HuH-7.5 (cell line): ENCODE data around the gene PELI1.
A peak's percentile ranks its signal among the peaks of the same experiment; 100 is the strongest.
"Not testable (repeated sequence)": the region's sequence is repeated elsewhere in the genome, so short reads cannot be mapped to it uniquely, and the experiment has no call there.

Source experiments
- DNase-seq: peaks from one replicate; pipeline ENCODE4 v3.0.0; 2011; ENCODE audit warnings: low spot score

PELI1 gene

DNA sequence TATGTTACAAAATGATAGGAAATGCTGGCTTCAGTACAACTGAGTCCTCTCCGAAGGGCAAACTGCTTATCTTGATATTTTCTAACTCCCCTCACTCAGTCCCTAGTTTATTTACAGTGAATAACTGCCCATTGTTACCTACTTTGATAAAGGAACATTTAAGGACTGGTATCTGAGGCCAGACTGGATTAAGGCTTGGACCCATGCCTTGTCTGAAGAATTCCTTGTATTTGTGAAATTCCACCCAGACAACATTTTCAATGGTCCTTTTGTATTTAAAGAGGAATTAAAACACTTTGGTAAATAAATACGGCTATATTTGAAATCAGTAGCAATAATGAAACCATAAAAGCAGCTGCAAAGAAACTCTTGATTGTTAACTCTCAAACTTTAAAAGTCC lies 58.3 kb downstream of the PELI1 start:
- DNase-seq = no peak

DNA sequence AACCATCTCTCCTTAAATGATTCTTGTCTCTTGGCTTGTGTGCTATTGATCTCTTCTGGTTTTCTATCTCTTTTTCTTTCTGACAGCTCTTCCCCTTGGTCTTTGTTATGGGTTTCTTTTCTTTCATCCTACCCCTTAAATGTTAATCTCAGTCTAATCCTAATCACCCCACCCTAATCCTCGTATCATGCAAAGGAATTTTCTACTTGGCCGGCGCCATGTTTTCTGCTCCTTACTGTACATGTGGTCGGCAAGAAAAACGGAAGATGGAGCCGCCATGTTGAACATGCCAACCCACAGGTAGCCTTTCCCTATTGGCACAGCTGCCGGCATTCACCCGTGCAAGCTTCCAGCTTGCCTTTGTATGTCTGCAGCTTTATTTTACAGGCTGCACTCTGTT lies 63.2 kb downstream of the PELI1 start:
- DNase-seq = no peak

DNA sequence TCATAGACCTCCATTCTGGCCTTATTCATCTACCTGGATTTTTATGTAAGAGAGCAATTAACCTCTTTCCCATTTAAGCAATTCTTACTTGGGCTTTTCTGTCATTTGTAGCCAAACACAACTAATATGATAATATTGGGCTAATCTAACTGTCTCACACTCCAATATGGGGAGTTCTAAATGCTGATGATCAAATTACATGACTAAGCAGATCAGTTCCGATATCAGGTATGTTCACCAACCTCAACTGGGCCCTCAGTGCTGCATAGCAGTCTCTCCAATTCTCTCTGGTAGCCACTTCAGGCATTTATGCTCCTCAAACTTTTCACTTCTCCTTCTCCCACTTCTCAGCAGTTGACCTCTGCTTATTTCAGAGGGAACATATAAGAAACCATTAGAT lies 64.0 kb downstream of the PELI1 start:
- DNase-seq = no peak

GRCh38 chr2:64079688-64080087 lies 64.5 kb downstream of the PELI1 start:
- DNase-seq = not testable (repeated sequence)

DNA sequence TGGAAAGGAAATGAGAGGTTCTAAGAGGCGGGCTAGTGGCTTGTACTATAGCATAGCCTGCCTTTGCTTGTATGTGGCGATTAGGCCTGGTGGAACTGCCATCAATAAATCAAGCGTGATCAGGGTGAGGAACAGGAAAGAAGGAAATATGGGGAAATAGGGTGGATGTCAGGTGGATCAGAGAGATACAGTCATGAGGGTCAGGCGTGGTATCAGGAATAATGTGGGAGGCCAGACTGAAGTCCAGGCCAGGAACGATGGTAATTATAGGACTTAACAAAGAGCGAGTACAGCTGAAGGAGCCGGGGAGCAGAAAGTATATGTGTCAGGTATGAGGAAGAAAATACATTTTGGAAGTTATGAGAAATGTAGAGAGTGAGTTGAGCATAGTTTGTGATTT lies 67.4 kb downstream of the PELI1 start:
- DNase-seq = not testable (repeated sequence)

DNA sequence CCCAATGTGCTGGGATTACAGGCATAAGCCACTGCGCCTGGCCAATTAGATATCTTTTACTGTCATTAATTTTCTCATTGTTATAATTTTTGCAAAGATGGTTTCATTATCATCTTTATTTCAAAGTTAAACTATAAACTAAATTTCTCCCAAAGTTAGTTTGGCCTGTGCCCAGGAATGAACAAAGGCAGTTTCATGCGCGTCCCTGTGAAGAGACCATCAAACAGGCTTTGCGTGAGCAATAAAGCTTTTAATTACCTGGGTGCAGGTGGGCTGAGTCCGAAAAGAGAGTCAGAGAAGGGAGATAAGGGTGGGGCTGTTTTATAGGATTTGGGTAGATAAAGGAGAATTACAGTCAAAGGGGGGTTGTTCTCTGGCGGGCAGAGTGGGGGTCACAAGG lies 69.6 kb downstream of the PELI1 start:
- not testable (repeated sequence) for DNase-seq

- DNase-seq = no peak
Measured at GRCh38 chr2:64067326-64067725, 76.9 kb downstream of the PELI1 start.

DNA sequence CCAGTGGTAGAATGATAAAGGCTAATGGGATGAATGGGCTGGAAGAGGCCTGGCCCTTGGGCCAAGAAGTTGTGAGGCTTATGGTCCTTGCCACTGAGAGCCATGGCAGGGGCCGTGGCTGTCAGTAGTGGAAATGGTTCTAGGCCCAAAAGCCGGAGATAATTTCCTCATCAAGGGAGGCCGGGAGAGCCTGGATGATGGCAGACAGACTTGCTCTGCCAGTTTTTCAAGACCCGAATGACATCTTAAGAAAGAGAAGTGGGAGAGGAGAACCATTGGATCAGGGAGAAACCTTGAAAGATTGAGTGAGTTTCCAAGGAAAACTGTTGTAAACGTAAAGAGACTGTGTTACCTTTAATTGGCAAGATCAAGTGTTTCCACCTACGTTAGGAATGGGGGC lies 78.7 kb downstream of the PELI1 start:
- DNase-seq = no peak

DNA sequence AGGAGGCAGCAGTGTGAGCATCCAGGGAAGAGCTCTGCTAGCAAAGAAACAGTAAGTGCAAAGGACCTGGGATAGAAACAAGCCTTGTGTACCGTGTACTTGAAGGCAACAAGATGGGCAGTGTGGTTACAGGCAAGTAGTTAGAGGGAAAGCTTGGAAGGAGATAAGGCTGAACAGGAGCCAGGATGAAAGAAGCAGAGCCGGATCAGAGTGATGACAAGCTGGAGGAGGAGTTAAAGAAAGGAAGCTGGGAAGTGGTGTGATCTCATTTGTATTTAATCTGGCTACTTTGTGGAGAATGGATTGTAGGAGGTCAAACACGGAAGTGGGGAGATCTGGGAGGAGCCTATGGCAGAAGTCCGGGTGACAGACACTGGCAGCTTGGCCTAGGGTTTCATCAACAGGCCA lies 80.3 kb downstream of the PELI1 start:
- no peak for DNase-seq

DNA sequence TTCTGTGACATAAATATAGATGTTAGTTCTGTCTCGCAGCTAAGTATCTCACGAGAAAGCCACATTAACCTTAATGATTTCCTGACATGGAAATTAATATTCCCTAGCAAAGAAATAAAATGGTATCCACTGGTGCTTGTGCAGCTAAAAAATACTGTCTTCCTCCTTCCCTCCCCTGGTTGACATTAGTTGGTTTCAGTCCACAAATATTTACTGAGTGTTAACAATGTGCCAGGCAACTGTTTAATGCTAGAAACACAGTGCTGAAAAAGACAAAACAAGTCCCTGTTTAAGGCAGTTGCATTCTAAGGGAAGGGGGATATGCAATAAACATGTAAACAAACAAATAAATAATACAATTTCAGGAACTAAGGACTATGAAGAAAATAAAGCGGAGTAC lies 80.8 kb downstream of the PELI1 start:
- DNase-seq = no peak

DNA sequence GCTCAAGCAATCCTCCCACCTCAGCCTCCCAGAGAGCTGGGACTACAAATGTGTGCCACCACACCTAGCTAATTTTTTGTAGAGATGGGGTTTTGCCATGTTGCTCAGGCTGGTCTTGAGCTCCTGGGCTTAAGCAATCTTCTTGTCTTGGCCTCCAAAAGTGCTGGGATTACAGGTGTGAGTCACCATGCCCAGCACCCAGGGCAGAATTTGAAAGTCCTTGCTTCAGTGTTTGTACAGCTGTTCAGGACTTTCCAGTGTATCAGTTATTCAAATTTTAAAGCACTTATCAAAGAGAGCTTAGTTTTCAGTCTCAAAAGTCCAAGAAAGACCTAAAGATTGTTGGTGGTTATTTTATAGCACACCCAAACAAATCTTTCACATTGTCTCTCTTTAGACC lies 81.4 kb downstream of the PELI1 start:
- DNase-seq = no peak

DNA sequence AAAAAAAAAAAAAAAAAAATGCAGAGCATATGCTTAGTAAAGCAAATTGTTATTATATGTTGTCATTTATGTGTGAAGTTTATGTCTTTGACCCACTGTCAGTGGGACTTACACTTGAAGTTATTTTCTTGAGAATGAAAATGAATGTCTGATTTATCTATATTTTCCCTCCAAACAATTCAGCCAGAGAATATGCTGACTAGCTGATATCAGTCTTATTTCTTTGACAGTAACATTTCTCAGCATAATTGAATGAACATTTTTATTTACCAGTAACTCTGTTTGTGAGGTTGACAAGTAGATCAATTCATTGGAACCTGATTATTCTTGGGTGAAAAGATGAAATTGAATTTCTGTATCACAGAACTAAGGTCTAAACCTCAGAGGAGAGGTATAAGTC lies 85.0 kb downstream of the PELI1 start:
- no peak for DNase-seq

DNA sequence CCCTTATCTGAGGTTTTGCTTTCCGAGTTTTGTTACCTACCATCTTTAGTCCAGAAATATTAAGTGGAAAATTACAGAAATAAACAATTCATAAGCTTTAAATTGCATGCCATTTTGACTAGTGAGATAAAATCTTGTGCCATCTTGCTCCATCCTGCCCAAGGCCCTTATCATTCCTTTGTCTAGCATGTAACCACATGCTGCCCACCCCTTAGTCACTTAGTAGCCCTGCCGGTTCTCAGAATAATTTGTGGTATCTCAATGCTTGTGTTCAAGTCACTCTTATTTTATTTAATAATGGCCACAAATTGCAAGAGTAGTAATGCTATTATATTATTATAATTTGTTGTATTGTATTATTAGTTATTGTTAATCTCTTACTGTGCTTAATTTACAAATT lies 88.2 kb downstream of the PELI1 start:
- DNase-seq = no peak

GRCh38 chr2:64054161-64054915 lies 89.9 kb downstream of the PELI1 start:
- no peak for DNase-seq

DNA sequence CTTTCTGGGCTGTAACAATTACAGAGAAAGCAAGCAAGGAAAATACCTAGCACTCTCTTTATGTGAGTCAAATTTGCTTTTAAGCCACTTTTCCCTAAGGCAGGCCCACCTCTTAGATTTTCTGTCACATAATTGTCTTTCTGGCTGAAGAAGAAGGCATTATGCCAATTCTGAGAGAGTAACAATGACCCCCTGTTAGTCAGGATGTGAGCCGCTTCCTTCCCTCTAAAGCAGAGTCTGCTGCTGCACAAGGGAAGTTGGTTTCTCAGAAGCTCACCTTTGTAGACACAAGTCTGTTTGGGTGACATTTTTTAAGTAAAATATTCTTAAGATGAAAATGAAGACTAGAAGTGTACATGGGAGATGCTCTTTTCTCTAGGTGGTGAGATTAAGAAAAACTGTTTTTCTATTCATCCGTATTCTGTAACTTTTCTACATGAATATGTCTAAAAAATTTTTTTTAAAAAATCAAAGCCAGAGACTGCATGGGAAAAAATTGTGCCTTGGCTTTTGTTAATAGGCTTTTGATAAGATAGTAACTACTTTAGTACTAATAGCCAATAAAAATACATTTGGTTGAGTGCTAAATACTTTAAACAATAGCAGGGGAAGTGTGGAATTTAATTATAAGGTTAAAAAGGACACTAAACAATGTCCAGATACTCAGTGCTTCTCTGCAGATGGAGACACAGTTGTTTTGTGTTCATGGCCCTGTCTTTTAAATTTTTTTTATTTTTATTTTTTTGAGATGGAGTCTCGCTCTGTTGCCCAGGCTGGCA lies 91.6 kb downstream of the PELI1 start:
- DNase-seq = no peak

- peak; percentile 38 for DNase-seq
Measured at GRCh38 chr2:64049633-64050220, 94.5 kb downstream of the PELI1 start.

DNA sequence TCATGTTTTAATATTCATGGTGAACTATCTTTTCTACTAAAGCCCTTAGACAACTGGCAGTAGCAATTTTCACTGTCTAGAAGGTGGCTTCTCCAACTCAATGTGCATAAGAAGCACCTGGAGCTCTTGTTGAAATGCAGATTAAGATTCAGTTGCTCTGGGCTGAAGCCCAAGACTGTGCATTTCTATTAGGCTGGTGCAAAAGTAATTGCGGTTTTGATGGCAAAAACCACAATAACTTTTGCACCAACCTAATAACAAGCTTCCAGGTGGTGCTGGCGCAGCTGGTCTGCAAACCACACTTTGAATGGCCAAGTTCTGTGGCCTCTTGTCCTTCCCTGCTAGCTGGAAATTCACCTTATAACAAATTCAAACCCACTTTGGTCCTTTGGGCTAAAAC lies 98.3 kb downstream of the PELI1 start:
- no peak for DNase-seq
